Heart right ventricle (tissue), 16 donors: Measurements from ENCODE around the gene WDR35. TPM values are rescaled to one million over a fixed set of nuclear protein-coding genes. Genes with fewer than 3 reads are reported as not detected.

Experiments
- ATAC-seq, 8 donors: fragments of 200-7000 bp; cut with Tn5 transposase; one replicate each; pipeline ENCODE4 v1.9.1; 2020; ENCODE audit warnings: mild to moderate bottlenecking in 8 of 8, moderate library complexity in 8 of 8, moderate number of reproducible peaks in 1 of 8
- DNase-seq, 2 donors: peaks; one replicate each; pipeline ENCODE4 v3.0.0-alpha.2; 2020
- H3K27ac ChIP-seq, 10 donors: fragments of 200-600 bp; sonication (generic) in 2 of 10; one replicate each; pipeline versions ENCODE4 v1.5.0 to v1.8.0; 2020 to 2022; ENCODE audit warnings: mild to moderate bottlenecking in 3 of 10
- H3K27me3 ChIP-seq, 7 donors: fragments of 200-600 bp; one replicate each; pipeline ENCODE4 v1.8.0; 2021 to 2022; ENCODE audit warnings: mild to moderate bottlenecking in 2 of 7
- H3K36me3 ChIP-seq, 9 donors: fragments of 200-600 bp; sonication (generic) in 1 of 9; one replicate each; pipeline versions ENCODE4 v1.5.0 to v1.8.0; 2020 to 2022; ENCODE audit warnings: mild to moderate bottlenecking in 2 of 9
- H3K4me1 ChIP-seq, 9 donors: fragments of 200-600 bp; sonication (generic) in 1 of 9; one replicate each; pipeline versions ENCODE4 v1.5.0 to v1.8.0; 2020 to 2022; ENCODE audit warnings: mild to moderate bottlenecking in 4 of 9
- H3K4me3 ChIP-seq, 10 donors: fragments of 200-600 bp; sonication (generic) in 2 of 10; one replicate each; pipeline versions ENCODE4 v1.5.0 to v1.8.0; 2020 to 2022; ENCODE audit warnings: mild to moderate bottlenecking in 7 of 10, moderate library complexity in 2 of 10
- H3K9me3 ChIP-seq, 11 donors: fragments of 200-600 bp in 10 of 11; sonication (generic) in 2 of 11; one replicate each; pipeline versions ENCODE4 v1.5.0 to v1.8.0; 2013 to 2022; ENCODE audit warnings: mild to moderate bottlenecking in 2 of 11, control low read depth in 1 of 11, moderate library complexity in 1 of 11
- WGBS, 2 donors: extraction: QIAGEN DNeasy Blood & Tissue Kit; methylation state at CpG; one replicate each; pipeline ENCODE4 v1.1.7; 2013; ENCODE audit warnings: inconsistent platforms in 1 of 2; 5-methylcytosine and 5-hydroxymethylcytosine counted together
- intact Hi-C, 10 donors: fragments of 100-400 bp; cut with DNase I; formaldehyde crosslinking; loops; one replicate each; pipeline versions ENCODE4 v1.11.1 to v1.14.2; 2022
- polyA plus RNA-seq, 2 donors: library from polyadenylated mRNA; stranded (reverse); fragments of 200-250 nt; gene quantifications; one replicate each; pipeline ENCODE4 v1.2.3, GENCODE V29; 2013
- total RNA-seq, 10 donors: library from RNA; stranded (reverse); fragmentation: NEBNext Ultra II Directional in 3 of 10; extraction: Animal tissue kit (Norgen Biotek cat#: 25700) in 3 of 10; gene quantifications; one replicate each; pipeline versions ENCODE4 v1.2.1 to v1.2.4, GENCODE V29; 2021 to 2023
- TF ChIP-seq, protein P1 (sequence below), 9 donors: fragments of 200-600 bp; sonication (generic) in 2 of 9; IDR thresholded peaks; one replicate each; pipeline versions ENCODE4 v1.5.0 to v1.8.0; 2021 to 2022; ENCODE audit warnings: antibody characterized with exemption in 9 of 9, mild to moderate bottlenecking in 5 of 9, moderate library complexity in 1 of 9
- donor health status: Arrhythmogenic right ventricular cardiomyopathy.
- donor health status: ischemic (EF 13 %, LVEDD 7.1; RV severe dilation, severe dysfunction).
- donor health status: healthy with polysubstance abuse.
- donor health status: DM: no; HTN: yes; CAD: no.
- donor health status: DM: no; HTN: no; CAD: no.
- donor health status: ischemic (EF 25% LVEDD 6.9; RV normal size, moderate dysfunction).
- donor health status: ischemic (EF 25% LVEDD 5.7; RV mildly dilated, moderate dysfunction).
- donor health status: healthy.
- donor health status: DM: yes; HTN: yes; CAD: no.
- donor health status: Ischemic cardiomyopathy.
- donor health status: ischemic (EF 35%, LVEDD 5.7; RV mildly dilated, moderate dysfunction).
- donor health status: nonischemic (EF 11% LVEDD 7.7; RV severe dilation, severe dysfunction).
- donor health status: DM: yes; HTN: yes; CAD: no.
- donor health status: PGD.
- donor health status: ischemic (EF 29% LVEDD 5.4; RV normal size, mild dysfunction).
- donor health status: nonischemic (EF 23%, LVEDD 6.1; RV moderate dilation, normal function).

Gene WDR35
- total and polyA plus RNA-seq, 12 donors = 2.3 to 8.3 (median 5.4) TPM

DNA sequence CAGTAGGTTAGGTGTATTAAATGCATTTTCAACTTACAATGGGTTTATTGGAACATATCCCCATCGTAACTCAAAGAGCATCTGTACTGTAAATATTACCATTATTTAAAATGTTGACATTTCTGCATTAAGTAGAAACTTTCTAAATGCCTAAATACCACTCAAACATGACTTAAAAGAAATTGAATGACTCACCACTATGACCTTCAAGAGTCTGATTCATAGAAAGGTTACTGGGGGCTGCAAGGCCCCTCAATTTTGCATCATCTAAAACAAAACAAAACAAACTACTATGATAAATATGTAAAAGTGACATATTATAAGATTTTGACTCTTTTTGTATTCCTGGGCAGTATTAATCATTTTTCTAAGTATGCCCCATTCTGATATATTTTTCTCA lies 7.6 kb downstream of the WDR35 start:
- Histone ChIP-seq H3K9me3 (no peaks in the 10 kb centered on the region), H3K36me3 (peaks cover 0 to 29% (median 5%) of the 10 kb centered on the region in 9 donors), H3K27me3 (no peaks in the 10 kb centered on the region), H3K4me1 (no peaks in the 10 kb centered on the region), H3K4me3 (no peak overlapping the region), H3K27ac (no peak overlapping the region)
- ATAC-seq (no peak), DNase-seq (no peak)
- intact Hi-C loops = no loop called here
- TF ChIP-seq, protein P1, sequence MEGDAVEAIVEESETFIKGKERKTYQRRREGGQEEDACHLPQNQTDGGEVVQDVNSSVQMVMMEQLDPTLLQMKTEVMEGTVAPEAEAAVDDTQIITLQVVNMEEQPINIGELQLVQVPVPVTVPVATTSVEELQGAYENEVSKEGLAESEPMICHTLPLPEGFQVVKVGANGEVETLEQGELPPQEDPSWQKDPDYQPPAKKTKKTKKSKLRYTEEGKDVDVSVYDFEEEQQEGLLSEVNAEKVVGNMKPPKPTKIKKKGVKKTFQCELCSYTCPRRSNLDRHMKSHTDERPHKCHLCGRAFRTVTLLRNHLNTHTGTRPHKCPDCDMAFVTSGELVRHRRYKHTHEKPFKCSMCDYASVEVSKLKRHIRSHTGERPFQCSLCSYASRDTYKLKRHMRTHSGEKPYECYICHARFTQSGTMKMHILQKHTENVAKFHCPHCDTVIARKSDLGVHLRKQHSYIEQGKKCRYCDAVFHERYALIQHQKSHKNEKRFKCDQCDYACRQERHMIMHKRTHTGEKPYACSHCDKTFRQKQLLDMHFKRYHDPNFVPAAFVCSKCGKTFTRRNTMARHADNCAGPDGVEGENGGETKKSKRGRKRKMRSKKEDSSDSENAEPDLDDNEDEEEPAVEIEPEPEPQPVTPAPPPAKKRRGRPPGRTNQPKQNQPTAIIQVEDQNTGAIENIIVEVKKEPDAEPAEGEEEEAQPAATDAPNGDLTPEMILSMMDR (IDR thresholded peaks at IDR 0.05) = no peak
- WGBS, 2 donors = 94 to 97% methylated on average over 1 of the region's 1 CpG

DNA sequence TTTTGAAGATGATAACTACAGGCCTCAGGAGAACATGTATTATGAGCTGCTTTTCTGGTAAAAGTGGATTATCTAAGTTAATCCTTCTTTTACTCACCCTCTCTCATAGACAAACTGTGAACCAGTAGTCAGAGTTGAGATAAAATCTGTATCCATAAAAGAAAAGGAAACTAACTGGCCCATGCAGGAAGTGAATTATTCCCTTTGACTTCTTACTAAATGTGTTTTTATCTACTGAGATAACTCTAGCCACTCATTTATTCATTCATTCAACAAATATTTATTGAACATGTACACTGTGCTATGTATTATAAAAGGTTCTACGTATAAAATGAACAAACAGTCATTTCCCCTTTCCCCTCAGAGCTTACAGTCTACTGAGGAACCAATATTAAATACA lies 10.0 kb downstream of the WDR35 start:
- DNase-seq (no peak), ATAC-seq (no peak)
- H3K36me3 ChIP-seq = peaks cover 0 to 38% (median 5%) of the 10 kb centered on the region in 9 donors
- no peaks in the 10 kb centered on the region for H3K27me3 ChIP-seq
- H3K9me3 ChIP-seq = no peaks in the 10 kb centered on the region
- intact Hi-C loops = no loop called here
- TF ChIP-seq, protein P1 (IDR thresholded peaks at IDR 0.05) = no peak
- WGBS, 2 donors = 75 to 83% methylated on average over 1 of the region's 1 CpG
- no peak overlapping the region for H3K4me3 ChIP-seq
- H3K4me1 ChIP-seq = no peaks in the 10 kb centered on the region
- no peak overlapping the region for H3K27ac ChIP-seq

DNA sequence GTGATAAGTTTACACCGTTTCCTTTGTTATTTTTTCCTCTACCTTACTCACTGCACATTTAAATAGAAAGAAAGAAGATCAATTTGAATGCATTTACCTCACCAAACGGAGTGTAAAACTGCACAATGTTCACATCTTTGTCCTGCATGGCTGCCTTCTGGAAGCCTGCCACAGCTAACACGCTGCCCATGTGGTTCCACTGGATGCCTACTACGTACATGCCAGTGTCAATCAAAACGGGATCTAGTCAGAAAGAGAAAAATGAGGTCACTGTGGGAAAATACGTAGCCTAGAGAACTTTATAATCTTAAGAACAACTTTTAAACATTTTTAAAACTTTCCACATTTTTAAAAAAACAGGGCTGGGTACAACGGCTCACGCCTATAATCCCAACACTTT lies 16.4 kb downstream of the WDR35 start:
- H3K4me1 ChIP-seq = no peaks in the 10 kb centered on the region
- no peaks in the 10 kb centered on the region for H3K27me3 ChIP-seq
- no peak for DNase-seq
- no peak overlapping the region for H3K27ac ChIP-seq
- ATAC-seq = no peak
- no peak overlapping the region for H3K4me3 ChIP-seq
- H3K36me3 ChIP-seq = peaks cover 0 to 60% (median 7%) of the 10 kb centered on the region in 9 donors
- no peaks in the 10 kb centered on the region for H3K9me3 ChIP-seq
- TF ChIP-seq, protein P1 (IDR thresholded peaks at IDR 0.05) = no peak
- intact Hi-C loops = no loop called here
- 89 to 91% methylated on average over 8 of the region's 8 CpGs for WGBS, 2 donors

DNA sequence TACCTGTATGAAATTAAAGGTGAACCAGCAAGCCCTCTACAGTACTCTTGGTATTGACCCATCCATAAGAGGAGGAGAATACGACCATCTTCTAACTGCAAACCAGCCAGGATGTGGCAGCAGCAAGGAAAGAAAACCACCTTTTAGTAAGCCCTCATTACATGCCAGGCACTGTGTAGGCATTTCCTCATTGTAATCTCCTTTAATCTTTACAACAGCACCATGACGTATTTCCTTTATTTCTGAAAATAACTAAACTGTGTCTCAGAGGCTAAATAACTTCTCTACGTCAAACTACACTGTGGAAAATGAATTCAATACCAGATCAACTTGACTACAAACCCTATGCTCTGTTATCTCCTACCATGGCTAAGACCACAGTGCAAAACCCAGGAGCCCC lies 18.2 kb downstream of the WDR35 start:
- peaks cover 0 to 51% (median 4%) of the 10 kb centered on the region in 9 donors for H3K36me3 ChIP-seq
- H3K4me1 ChIP-seq = no peaks in the 10 kb centered on the region
- ATAC-seq (no peak), DNase-seq (no peak)
- no peak overlapping the region for H3K27ac ChIP-seq
- H3K9me3 ChIP-seq = no peaks in the 10 kb centered on the region
- TF ChIP-seq, protein P1 (IDR thresholded peaks at IDR 0.05) = no peak
- intact Hi-C loops = no loop called here
- H3K27me3 ChIP-seq = no peaks in the 10 kb centered on the region
- no peak overlapping the region for H3K4me3 ChIP-seq
- WGBS, 2 donors = 68 to 72% methylated on average over 3 of the region's 3 CpGs
